Spleen (tissue), 7 donors: ENCODE results near the gene NUTM2F.
"Not testable (repeated sequence)": the region's sequence is repeated elsewhere in the genome, so short reads cannot be mapped to it uniquely, and the experiment has no call there.

Experiments
- CTCF ChIP-seq, 11 experiments: fragments of 200-600 bp in 7 of 11; fragments of 450-650 bp in 4 of 11; sonication (generic) in 4 of 11; IDR thresholded peaks in 8 of 11; conservative IDR thresholded peaks in 3 of 11; 1 replicate in 7 of 11; 2 replicates in 4 of 11; pipeline versions ENCODE4 v1.4.0 to v1.8.0; 2016 to 2021; ENCODE audit warnings: antibody characterized with exemption in 11 of 11, inconsistent platforms in 4 of 11, mild to moderate bottlenecking in 1 of 11
- POLR2A ChIP-seq, 3 donors: fragments of 450-650 bp; IDR thresholded peaks; one replicate each; pipeline ENCODE4 v1.5.1; 2017; ENCODE audit warnings: antibody characterized with exemption in 3 of 3, mild to moderate bottlenecking in 1 of 3
- donor health status: DM: no; HTN: no; CAD: no; lungs with moderate emphysema.
- donor health status: DM: no; HTN: no; CAD: no.
- donor health status: DM: no; HTN: no; CAD: no.

GRCh38 chr9:94370266-94370665, 41.8 kb upstream of the NUTM2F start:
- TF ChIP-seq CTCF (IDR thresholded peaks at IDR 0.05 in 8 of 11, conservative IDR thresholded peaks at IDR 0.05 in 3 of 11); POLR2A (IDR thresholded peaks at IDR 0.05): not testable (repeated sequence)
